GM12878 (cell line): Measurements from ENCODE around the gene GRM7. TPM values are rescaled to one million over a fixed set of nuclear protein-coding genes. Genes with fewer than 3 reads are reported as not detected.

Experiments used
- ATAC-seq: fragments of 200-7000 bp; cut with Tn5 transposase; 3 replicates; pipeline ENCODE4 v1.9.1; 2020; ENCODE audit warnings: mild to moderate bottlenecking, moderate library complexity
- BruUV-seq: library from RNA; stranded (reverse); fragments of 400-500 nt; replicated peaks from 2 replicates; lab custom pipeline; 2021; lab: Mats Ljungman, UMichigan
- CTCF ChIA-PET: fragments of 300-600 bp; sonication (Branson Sonifier 250); formaldehyde crosslinking; extraction: SDS; loops from one replicate; lab custom pipeline; 2021; ENCODE audit warnings: inconsistent platforms; lab: Yijun Ruan, JAX
- POLR2A ChIA-PET: fragments of 350-600 bp; formaldehyde crosslinking; extraction: SDS; loops from one replicate; lab custom pipeline; 2021; ENCODE audit warnings: inconsistent platforms; lab: Charles Lee
- RAD21 ChIA-PET: fragments of 300-600 bp; sonication (Branson Sonifier 250); formaldehyde crosslinking; loops from one replicate; lab custom pipeline; 2023; ENCODE audit warnings: antibody characterized with exemption; ENCODE audit not compliant: unreplicated experiment; lab: Charles Lee
- SMC1A ChIA-PET: fragments of 300-600 bp; sonication (Branson Sonifier 250); formaldehyde crosslinking; loops from one replicate; lab custom pipeline; 2023; ENCODE audit not compliant: unreplicated experiment, uncharacterized antibody; lab: Charles Lee
- DNase-seq: peaks from one replicate; pipeline ENCODE4 v3.0.0-alpha.2; 2011; ENCODE audit warnings: low read depth, low spot score
- FAIRE-seq: peaks from 3 replicates; lab custom pipeline; 2011; peaks lifted over from hg19 to GRCh38; lab: Jason Lieb, UNC
- H2AFZ ChIP-seq: 2 replicates; pipeline ENCODE4 v1.6.0; 2011; ENCODE audit warnings: low read depth, low read length, control low read depth; ENCODE audit not compliant: control insufficient read depth
- H3K27ac ChIP-seq: 2 replicates; pipeline ENCODE4 v1.5.1; 2011; ENCODE audit warnings: control low read depth; ENCODE audit not compliant: control insufficient read depth, insufficient read depth
- H3K27me3 ChIP-seq, 2 experiments: replicated peaks in 1 of 2; 2 replicates each; pipeline versions ENCODE4 v1.6.0 to v1.6.1; 2011; ENCODE audit warnings: low read length in 1 of 2; ENCODE audit not compliant: control insufficient read depth in 2 of 2, insufficient read depth in 2 of 2
- H3K36me3 ChIP-seq, 2 experiments: 2 replicates each; pipeline ENCODE4 v1.5.1; 2011; ENCODE audit warnings: low read length in 1 of 2; ENCODE audit not compliant: control insufficient read depth in 2 of 2, insufficient read depth in 2 of 2
- H3K4me1 ChIP-seq: 2 replicates; pipeline ENCODE4 v1.6.1; 2011; ENCODE audit warnings: mild to moderate bottlenecking, low read length, moderate library complexity, mixed read lengths; ENCODE audit not compliant: control insufficient read depth, insufficient read depth
- H3K4me2 ChIP-seq: 2 replicates; pipeline ENCODE4 v1.6.0; 2011; ENCODE audit warnings: control low read depth; ENCODE audit not compliant: control insufficient read depth, insufficient read depth
- H3K4me3 ChIP-seq: fragments of 200-600 bp; sonication (generic); 2 replicates; pipeline ENCODE4 v1.5.1; 2016
- H3K79me2 ChIP-seq: 2 replicates; pipeline ENCODE4 v1.6.0; 2011; ENCODE audit warnings: low read length; ENCODE audit not compliant: control insufficient read depth, insufficient read depth
- H3K9ac ChIP-seq: 2 replicates; pipeline ENCODE4 v1.8.0; 2011; ENCODE audit warnings: low read length, control low read depth, mixed read lengths; ENCODE audit not compliant: control insufficient read depth, insufficient read depth
- H3K9me3 ChIP-seq: replicated peaks from 3 replicates; pipeline ENCODE4 v1.5.1; 2011; ENCODE audit warnings: mild to moderate bottlenecking, low read length; ENCODE audit not compliant: control insufficient read depth, insufficient read depth
- H4K20me1 ChIP-seq: 2 replicates; pipeline ENCODE4 v1.6.0; 2011; ENCODE audit not compliant: control insufficient read depth, insufficient read depth
- MTA2 ChIP-seq: fragments of 450-650 bp; IDR thresholded peaks from 2 replicates; pipeline ENCODE4 v1.6.1; 2016; ENCODE audit warnings: low read depth, mild to moderate bottlenecking, moderate library complexity
- SREBF1 ChIP-seq: IDR thresholded peaks from 2 replicates; pipeline ENCODE4 v1.6.1; 2012; ENCODE audit warnings: mild to moderate bottlenecking, low read length
- WGBS: methylation state at CpG from one replicate; pipeline ENCODE4 v1.1.6; 2016; ENCODE audit warnings: low lambda C conversion rate; ENCODE audit not compliant: insufficient replicate concordance, insufficient coverage; ENCODE audit errors: missing lambda C conversion rate; 5-methylcytosine and 5-hydroxymethylcytosine counted together
- in situ Hi-C: fragments of 300-500 bp; cut with MboI; formaldehyde crosslinking; loops from 9 replicates; pipeline ENCODE4 v1.14.3; 2018; ENCODE audit warnings: mixed read lengths
- intact Hi-C: fragments of 100-400 bp; cut with micrococcal nuclease; formaldehyde crosslinking; loops from one replicate; pipeline ENCODE4 v1.14.2; 2022; ENCODE audit not compliant: unreplicated experiment
- polyA plus RNA-seq, 11 experiments: library from polyadenylated mRNA; depleted of rRNA in 4 of 11; unstranded in 6 of 11; stranded (reverse) in 5 of 11; fragments of >200 nt; fragmentation: Nextera tagmentation in 4 of 11; fragmentation: Illumina TruSeq in 1 of 11; extraction: Ambion mirVana in 4 of 11; extraction: Trizol in 1 of 11; gene quantifications; 1 replicate in 1 of 11; 2 replicates in 10 of 11; pipeline versions ENCODE4 v1.2.1 to v1.2.3, GENCODE V29; 2011 to 2016; ENCODE audit warnings: inconsistent platforms in 2 of 11, missing spikeins in 2 of 11, low read depth in 1 of 11
- total RNA-seq, 4 experiments: library from RNA; depleted of rRNA in 3 of 4; stranded (reverse); fragments of >200 nt in 3 of 4; fragmentation: Illumina TruSeq in 1 of 4; extraction: Trizol in 1 of 4; gene quantifications; 2 replicates each; pipeline versions ENCODE4 v1.2.1 to v1.2.3, GENCODE V29; 2013 to 2021

The GRM7 gene
- total and polyA plus RNA-seq, 10 of the 15 experiments (the other 5 are each of a cell fraction or from before 2014, with no cell fraction given): not detected

GRCh38 chr3:7618606-7619005 is 757.7 kb downstream of the GRM7 start:
- Histone ChIP-seq H3K9me3 (no peaks in the 10 kb centered on the region), H4K20me1 (no peaks in the 10 kb centered on the region), H2AFZ (no peak overlapping the region), H3K27ac (no peak overlapping the region), H3K4me1 (no peaks in the 10 kb centered on the region), H3K36me3 (no peaks in the 10 kb centered on the region), H3K79me2 (no peaks in the 10 kb centered on the region), H3K4me2 (no peak overlapping the region), H3K9ac (no peak overlapping the region), H3K4me3 (no peak overlapping the region), H3K27me3 (no peaks in the 10 kb centered on the region)
- WGBS: 18% methylated on average over 2 of the region's 2 CpGs
- CTCF ChIA-PET: no interaction called here
- SMC1A ChIA-PET: no interaction called here
- in situ Hi-C loops: no loop called here
- intact Hi-C loops: no loop called here
- POLR2A ChIA-PET: no interaction called here
- ATAC-seq (no peak), DNase-seq (no peak), FAIRE-seq (no peak)
- TF ChIP-seq MTA2: no peak
- RAD21 ChIA-PET: no interaction called here
- no TSS peak for BruUV-seq

- no peaks in the 10 kb centered on the region for H3K36me3 ChIP-seq
- 7% methylated on average over 1 of the region's 1 CpG for whole genome bisulfite sequencing
- no peaks in the 10 kb centered on the region for H3K27me3 ChIP-seq
- H3K4me1 ChIP-seq: no peaks in the 10 kb centered on the region
- H3K9ac ChIP-seq: no peak overlapping the region
- SMC1A ChIA-PET: no interaction called here
- no peak for FAIRE-seq
- DNase-seq: no peak
- no peak for TF ChIP-seq SREBF1
- CTCF ChIA-PET: no interaction called here
- no peak overlapping the region for H3K4me2 ChIP-seq
- intact Hi-C loops (no loop called here), in situ Hi-C loops (no loop called here)
- H3K4me3 ChIP-seq: no peak overlapping the region
- H4K20me1 ChIP-seq: no peaks in the 10 kb centered on the region
- no peak overlapping the region for H3K27ac ChIP-seq
- H3K79me2 ChIP-seq: no peaks in the 10 kb centered on the region
- BruUV-seq: no TSS peak
- no peak overlapping the region for H2AFZ ChIP-seq
- no peak for ATAC-seq
- H3K9me3 ChIP-seq: no peaks in the 10 kb centered on the region
- RAD21 ChIA-PET: no interaction called here
- POLR2A ChIA-PET: no interaction called here
These were observed 759.5 kb downstream of the GRM7 start for GRCh38 chr3:7620401-7620800.
